GM18508 (cell line): ENCODE results near the gene NEIL3.

Experiments used
- ATAC-seq: cut with Tn5 transposase; IDR thresholded peaks from one replicate; pipeline ENCODE4 v1.9.1; 2021; ENCODE audit warnings: moderate number of reproducible peaks; ENCODE audit not compliant: insufficient read depth, unreplicated experiment

Gene NEIL3, protein sequence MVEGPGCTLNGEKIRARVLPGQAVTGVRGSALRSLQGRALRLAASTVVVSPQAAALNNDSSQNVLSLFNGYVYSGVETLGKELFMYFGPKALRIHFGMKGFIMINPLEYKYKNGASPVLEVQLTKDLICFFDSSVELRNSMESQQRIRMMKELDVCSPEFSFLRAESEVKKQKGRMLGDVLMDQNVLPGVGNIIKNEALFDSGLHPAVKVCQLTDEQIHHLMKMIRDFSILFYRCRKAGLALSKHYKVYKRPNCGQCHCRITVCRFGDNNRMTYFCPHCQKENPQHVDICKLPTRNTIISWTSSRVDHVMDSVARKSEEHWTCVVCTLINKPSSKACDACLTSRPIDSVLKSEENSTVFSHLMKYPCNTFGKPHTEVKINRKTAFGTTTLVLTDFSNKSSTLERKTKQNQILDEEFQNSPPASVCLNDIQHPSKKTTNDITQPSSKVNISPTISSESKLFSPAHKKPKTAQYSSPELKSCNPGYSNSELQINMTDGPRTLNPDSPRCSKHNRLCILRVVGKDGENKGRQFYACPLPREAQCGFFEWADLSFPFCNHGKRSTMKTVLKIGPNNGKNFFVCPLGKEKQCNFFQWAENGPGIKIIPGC

GRCh38 chr4:177309522-177310371 lies at the start of gene NEIL3:
Gene NEIL3 (plus strand): TSS chr4:177309874. CDS start chr4:177309954, 80 bp downstream.
- ATAC-seq, result peak; percentile 90

GRCh38 chr4:177263818-177264217 lies 45.9 kb upstream of the NEIL3 start:
- no peak for ATAC-seq

DNA sequence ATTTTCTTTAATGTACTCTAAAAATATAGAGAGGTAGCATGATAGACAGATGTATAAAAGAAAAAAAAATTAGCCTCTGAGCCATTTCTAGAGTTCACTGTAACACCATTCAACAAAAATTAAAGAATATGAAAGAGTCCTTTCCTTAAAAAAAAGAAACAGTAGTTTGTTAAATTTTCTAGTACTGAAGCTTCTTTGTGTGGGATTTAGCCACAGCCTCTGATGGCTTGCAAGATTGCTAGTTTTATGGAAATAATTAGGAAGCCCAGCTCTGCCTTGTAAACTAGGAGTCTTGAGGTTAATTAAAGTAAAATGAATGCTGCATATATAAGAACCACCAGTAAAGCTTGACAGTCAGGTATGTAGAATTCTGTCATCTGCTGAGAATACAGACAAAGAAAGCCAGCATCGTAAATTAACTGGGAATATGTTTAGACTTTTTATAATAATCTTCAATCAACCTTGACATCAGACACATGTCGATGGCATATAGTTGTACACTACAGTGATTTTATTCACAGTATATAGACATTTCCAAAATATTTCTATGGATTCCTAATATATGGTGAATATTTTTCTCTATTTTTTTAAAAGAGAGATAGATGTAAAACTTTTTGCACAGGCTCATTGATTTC lies 44.8 kb upstream of the NEIL3 start:
- ATAC-seq, result no peak

GRCh38 chr4:177265729-177266128 lies 43.9 kb upstream of the NEIL3 start:
- no peak for ATAC-seq

DNA sequence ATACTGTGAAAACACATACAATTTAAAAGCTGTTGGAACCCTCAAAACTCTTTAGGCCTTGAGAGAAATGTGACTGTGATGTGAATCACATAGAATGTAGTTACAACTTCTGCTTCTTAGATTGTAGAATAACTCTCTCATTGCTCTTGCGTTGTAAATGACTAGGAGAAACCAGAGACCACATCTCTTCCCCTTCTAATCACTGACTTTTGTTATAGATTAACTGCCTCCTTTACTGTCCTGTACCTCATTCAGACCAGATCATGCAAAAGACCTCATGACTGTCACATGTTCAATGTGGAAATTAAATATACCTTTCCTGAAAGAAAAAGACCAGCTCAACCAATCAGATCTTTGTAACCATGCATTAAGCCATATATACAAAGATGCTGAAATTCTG lies 43.2 kb upstream of the NEIL3 start:
- no peak for ATAC-seq

DNA sequence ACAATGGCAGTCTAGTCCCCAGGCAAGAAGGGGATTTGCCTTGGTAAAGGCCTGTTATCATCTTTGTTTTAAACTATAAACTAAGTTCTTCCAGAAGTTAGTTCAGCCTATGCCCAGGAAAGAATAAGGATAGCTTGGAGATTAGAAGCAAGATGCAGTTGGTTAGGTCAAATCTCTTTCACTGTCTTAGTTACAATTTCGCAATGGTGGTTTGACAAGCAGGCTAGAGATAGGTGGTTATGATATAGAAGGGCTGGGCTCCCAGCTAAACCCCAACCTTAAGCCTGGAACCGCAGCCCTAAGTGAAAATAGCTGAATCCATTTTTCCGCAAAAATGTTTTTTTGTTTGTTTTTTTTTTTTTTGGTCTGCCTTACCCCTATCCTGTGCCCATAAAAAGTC lies 41.8 kb upstream of the NEIL3 start:
- ATAC-seq, result no peak

- no peak for ATAC-seq
Observed at GRCh38 chr4:177271091-177271490, 38.6 kb upstream of the NEIL3 start.

DNA sequence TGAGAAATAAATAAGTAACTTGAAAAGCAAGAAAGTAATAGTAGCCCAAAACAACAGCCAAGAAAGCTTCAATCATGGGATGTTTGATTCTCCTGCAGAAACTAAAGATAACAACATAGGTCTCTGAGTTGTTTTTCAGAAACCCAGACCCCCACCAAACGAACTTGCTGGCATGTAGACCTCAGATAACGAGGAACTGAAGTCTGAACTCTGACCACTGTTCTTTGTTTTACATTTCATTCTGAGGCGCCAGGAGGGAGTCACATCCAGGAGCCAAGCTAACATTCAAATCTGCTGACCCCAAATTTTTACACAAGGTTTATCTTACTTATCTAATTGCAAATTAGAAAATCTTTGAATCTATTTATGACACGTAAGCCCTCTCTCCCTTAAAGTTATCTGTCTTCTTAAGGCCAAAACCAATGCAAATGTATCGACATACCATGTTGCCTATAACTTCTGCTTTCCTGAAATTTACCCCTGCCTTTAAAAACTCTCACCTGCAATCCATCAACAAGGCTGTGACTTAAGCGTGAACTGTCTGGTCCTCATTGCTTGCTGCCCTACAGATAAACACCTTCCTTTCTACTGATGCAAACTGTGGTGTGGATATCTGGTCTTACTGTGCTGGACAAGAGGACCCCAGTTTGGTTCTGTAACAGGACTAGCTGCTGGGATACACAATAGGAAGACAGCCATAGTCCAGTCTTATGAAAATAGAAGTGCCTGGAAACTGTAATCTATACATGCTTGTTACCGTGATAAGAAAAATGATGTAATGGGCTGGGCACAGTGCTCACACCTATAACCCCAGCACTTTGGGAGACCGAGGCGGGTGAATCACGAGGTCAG lies 37.5 kb upstream of the NEIL3 start:
- no peak for ATAC-seq

GRCh38 chr4:177275999-177276398 lies 33.7 kb upstream of the NEIL3 start:
- no peak for ATAC-seq

DNA sequence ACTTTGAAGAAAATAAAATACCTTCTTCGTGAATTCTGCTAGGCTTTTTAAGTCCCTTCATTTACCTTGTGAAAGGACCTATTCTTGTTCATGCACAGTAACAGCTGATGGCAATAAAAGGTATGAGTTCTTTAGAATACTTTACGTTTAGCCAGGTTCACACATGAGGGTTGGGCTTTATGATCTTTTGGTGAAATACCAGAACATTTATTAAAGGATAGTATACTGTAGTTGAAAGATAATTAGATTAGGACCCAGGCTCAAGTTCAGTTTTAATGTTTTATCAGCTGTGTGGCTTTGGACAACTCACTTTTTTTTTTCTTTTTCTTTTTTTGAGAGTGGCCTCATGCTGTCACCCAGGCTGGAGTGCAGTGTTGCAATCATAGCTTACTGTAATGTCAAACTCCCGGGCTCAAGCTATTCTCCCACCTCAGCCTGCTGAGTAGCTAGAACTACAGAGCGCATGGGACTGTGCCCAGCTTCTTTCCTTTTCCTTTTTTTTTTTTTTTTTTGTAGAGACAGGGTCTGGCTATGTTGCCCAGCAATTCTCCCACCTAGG lies 28.2 kb upstream of the NEIL3 start:
- ATAC-seq, result no peak

DNA sequence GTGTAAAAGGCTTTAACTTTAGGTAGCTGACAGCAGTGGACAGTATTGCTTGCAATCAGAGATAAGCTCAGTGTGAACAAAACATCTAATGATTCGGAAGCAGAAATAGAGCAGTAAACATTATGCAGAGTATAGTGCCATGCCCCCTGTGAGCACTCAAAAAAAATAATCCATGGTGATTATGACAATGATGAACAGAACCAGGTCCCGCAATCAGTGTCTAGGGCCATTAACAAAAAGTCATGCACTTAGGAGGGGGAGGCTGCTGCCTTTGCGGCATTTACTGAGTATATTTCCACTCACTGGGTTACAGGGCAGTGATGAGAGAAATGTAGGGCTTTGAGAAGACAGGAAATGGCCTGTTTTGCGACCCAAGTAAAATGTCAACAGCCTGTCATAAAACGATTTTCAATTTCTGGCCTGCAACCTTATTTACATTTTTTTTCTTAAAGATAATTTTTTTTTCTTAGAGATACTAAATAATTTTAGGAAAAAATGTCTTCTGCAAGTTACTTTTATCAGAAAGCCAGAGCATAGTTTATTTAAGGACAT lies 27.3 kb upstream of the NEIL3 start:
- ATAC-seq, result no peak

GRCh38 chr4:177283167-177283566 lies 26.5 kb upstream of the NEIL3 start:
- no peak for ATAC-seq

DNA sequence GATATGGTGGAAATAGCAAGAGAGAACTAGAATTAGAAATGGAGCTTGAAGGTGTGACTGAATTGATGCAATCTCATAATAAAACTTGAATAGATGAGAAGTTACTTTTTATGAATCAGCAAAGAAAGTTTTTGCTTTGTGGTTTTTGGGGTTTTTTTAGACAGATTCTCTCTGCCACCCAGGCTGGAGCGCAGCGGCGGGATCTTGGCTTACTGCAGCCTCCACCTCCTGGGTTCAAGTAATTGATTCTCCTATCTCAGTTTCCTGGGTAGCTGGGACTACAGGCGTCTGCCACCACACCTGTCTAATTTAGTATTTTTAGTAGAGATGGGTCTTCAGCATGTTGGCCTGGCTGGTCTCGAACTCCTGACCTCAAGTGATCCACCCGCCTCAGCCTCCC lies 23.7 kb upstream of the NEIL3 start:
- no peak for ATAC-seq

- ATAC-seq, result no peak
Observed at GRCh38 chr4:177287255-177287654, 22.4 kb upstream of the NEIL3 start.

DNA sequence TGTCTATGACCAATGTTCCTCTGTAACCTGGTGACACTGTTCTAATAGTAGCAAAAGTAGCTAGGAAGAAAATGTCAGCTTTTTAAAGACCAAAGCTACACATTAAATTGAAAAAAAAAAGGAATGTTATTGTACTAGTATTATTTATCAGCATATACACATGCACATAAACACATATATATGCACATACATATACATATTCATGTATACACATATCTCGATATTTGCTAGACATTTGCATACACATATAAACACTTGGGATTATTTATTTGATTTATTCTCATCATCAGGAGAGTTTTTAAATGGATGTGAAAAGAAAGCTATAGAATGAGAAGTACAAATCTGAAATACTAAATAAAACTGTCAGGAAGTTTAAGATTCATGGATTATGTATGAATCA lies 21.3 kb upstream of the NEIL3 start:
- no peak for ATAC-seq

DNA sequence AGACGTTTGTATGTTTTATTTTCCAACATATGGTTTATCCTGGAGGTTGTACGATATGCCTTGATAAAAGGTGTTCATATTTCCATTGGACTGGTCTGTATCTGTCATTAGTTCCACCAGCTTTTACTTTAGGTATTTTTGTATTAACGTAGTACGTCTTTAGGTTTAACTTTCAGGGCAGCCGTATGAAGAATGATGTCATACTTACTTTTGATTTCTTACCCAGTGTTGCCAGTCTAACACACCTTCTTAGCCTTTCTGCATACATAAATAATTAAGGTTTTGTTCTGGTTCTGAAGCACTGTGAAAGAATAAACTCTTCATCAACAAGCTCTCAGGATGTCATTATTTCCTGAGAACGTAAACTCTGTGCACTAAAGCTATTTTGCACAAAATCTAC lies 18.9 kb upstream of the NEIL3 start:
- ATAC-seq, result no peak

GRCh38 chr4:177292171-177292570 lies 17.5 kb upstream of the NEIL3 start:
- no peak for ATAC-seq

DNA sequence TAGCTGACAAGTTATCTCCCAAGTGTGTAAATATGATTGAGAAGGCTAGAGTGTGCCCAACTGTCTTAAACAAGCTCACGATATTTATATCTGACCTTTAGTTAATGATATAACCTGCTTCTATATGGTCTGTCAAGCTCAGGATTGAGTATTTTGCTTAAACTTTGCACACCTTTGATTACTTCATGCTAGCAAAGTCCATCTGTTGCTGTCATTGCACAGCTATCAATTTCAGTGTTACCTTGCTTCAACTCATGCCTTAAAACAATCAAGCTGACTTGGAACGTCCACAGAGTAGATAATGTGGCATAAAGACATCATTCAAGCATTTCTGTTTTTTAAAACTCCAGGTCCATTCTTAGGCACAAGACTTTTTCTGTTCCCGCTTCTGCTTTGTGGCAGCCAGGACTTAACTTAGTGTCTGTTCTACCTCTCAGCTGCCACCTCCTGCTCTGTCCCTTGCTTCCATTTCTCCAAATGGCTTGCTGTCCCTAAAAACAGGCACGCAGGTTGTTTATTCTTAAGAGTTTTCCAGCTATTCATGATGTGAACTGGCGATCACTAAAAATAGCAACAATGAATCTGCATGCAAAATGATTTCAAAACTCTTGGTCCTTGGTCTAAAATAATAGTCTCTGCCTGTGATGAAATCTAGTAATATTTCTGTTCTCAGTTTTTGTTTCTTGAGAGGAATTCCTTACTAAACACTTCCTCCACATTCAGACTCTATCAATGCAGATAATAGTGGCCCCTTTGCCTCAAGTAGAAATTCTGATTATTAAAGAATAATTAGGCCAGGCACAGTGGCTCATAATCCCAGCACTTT lies 16.3 kb upstream of the NEIL3 start:
- no peak for ATAC-seq
